ENCODE data around the gene HDGF.
A peak's percentile ranks its signal among the peaks of the same experiment; 100 is the strongest.

GRCh38 chr1:156726549-156727226 is 24.8 kb downstream of the HDGF start:
- TF ChIP-seq, protein P1, sequence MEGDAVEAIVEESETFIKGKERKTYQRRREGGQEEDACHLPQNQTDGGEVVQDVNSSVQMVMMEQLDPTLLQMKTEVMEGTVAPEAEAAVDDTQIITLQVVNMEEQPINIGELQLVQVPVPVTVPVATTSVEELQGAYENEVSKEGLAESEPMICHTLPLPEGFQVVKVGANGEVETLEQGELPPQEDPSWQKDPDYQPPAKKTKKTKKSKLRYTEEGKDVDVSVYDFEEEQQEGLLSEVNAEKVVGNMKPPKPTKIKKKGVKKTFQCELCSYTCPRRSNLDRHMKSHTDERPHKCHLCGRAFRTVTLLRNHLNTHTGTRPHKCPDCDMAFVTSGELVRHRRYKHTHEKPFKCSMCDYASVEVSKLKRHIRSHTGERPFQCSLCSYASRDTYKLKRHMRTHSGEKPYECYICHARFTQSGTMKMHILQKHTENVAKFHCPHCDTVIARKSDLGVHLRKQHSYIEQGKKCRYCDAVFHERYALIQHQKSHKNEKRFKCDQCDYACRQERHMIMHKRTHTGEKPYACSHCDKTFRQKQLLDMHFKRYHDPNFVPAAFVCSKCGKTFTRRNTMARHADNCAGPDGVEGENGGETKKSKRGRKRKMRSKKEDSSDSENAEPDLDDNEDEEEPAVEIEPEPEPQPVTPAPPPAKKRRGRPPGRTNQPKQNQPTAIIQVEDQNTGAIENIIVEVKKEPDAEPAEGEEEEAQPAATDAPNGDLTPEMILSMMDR (IDR thresholded peaks at IDR 0.05 in 8 of 11, conservative IDR thresholded peaks at IDR 0.05 in 3 of 11) = peak in 9 of 11 experiments; percentile 22 to 56 (median 41)
- TF ChIP-seq POLR2A (IDR thresholded peaks at IDR 0.05) (no peak), POLR2AphosphoS5 (IDR thresholded peaks at IDR 0.05) (no peak)

All from spleen (tissue), 7 donors.